Measurements from ENCODE around the gene TMPRSS4.

Gene TMPRSS4

GRCh38 chr11:118106789-118107335 is 30.0 kb downstream of the TMPRSS4 start:
- DNase-seq: no peak

GRCh38 chr11:118108513-118108912 is 31.6 kb downstream of the TMPRSS4 start:
- no peak for DNase-seq

- peak; percentile 5 for DNase-seq
These were observed 32.4 kb downstream of the TMPRSS4 start for GRCh38 chr11:118109231-118109630.

GRCh38 chr11:118111019-118111743 is 34.3 kb downstream of the TMPRSS4 start:
- DNase-seq: no peak

- DNase-seq: no peak
These were observed 34.8 kb downstream of the TMPRSS4 start for GRCh38 chr11:118111744-118112035.

GRCh38 chr11:118112711-118113430 is 36.0 kb downstream of the TMPRSS4 start:
- no peak for DNase-seq

GRCh38 chr11:118114266-118114665 is 37.4 kb downstream of the TMPRSS4 start:
- DNase-seq: no peak

- DNase-seq: no peak
These were observed 38.2 kb downstream of the TMPRSS4 start for GRCh38 chr11:118115048-118115447.

GRCh38 chr11:118117790-118118601 is 41.1 kb downstream of the TMPRSS4 start:
- no peak for DNase-seq

GRCh38 chr11:118120793-118121192 is 43.9 kb downstream of the TMPRSS4 start:
- no peak for DNase-seq

- no peak for DNase-seq
These were observed 48.2 kb downstream of the TMPRSS4 start for GRCh38 chr11:118124929-118125535.

- no peak for DNase-seq
These were observed 49.4 kb downstream of the TMPRSS4 start for GRCh38 chr11:118126082-118126838.

GRCh38 chr11:118128310-118128709 is 51.4 kb downstream of the TMPRSS4 start:
- no peak for DNase-seq

GRCh38 chr11:118128721-118129470 is 52.0 kb downstream of the TMPRSS4 start:
- DNase-seq: no peak

GRCh38 chr11:118129471-118130172 is 52.7 kb downstream of the TMPRSS4 start:
- DNase-seq: no peak

- DNase-seq: no peak
These were observed 55.7 kb downstream of the TMPRSS4 start for GRCh38 chr11:118132385-118133151.

GRCh38 chr11:118133816-118134215 is 56.9 kb downstream of the TMPRSS4 start:
- no peak for DNase-seq

GRCh38 chr11:118135051-118135795 is 58.3 kb downstream of the TMPRSS4 start:
- DNase-seq: no peak

GRCh38 chr11:118135796-118136165 is 58.9 kb downstream of the TMPRSS4 start:
- no peak for DNase-seq
